ENCODE measurements around the gene RABGAP1L. TPM values are rescaled to one million over a fixed set of nuclear protein-coding genes. Genes with fewer than 3 reads are reported as not detected.

RABGAP1L gene
- polyA plus RNA-seq, 3 donors = 35.2 to 75.3 (median 63.3) TPM

DNA sequence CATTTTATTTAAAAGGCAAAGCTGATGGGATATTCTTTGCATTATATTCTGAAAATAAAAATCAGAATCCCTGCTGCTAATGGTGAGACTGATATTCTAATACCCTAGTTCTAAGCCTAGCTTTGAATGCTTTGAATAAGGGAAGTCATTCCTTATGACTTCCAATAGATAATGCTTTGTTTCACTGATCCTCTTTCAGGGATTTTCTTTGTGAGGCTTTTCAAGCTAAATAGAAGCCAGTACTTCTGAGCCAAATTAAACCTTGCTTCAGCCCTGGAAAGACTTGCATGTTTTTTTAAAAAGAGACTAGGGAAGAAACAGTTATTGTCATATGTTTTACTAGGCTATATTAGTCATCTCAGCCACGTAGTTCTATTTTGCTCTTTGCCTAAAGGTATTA, 771.9 kb downstream of the RABGAP1L start:
- Mint-ChIP-seq H3K4me3 (no peak overlapping the region), H3K4me1 (no peaks in the 10 kb centered on the region), H3K36me3 (peaks cover 0 to 5% of the 10 kb centered on the region in 2 donors), H3K27me3 (ENCODE audit: low read depth in 3 of 3) (no peaks in the 10 kb centered on the region), H3K9me3 (peaks cover 0 to 3% (median 0%) of the 10 kb centered on the region in 7 donors), H3K27ac (no peak overlapping the region)
- H3K79me2 ChIP-seq (ENCODE audit: insufficient read depth, low read length) = no peaks in the 10 kb centered on the region
- no peak overlapping the region for H3K4me3 ChIP-seq (replicated peaks in 1 of 3; ENCODE audit: low read depth in 2 of 3, low read length in 3 of 3)
- H3K27ac ChIP-seq (ENCODE audit: low read depth in 1 of 2, low read length in 2 of 2) = no peak overlapping the region
- TF ChIP-seq, protein P1, sequence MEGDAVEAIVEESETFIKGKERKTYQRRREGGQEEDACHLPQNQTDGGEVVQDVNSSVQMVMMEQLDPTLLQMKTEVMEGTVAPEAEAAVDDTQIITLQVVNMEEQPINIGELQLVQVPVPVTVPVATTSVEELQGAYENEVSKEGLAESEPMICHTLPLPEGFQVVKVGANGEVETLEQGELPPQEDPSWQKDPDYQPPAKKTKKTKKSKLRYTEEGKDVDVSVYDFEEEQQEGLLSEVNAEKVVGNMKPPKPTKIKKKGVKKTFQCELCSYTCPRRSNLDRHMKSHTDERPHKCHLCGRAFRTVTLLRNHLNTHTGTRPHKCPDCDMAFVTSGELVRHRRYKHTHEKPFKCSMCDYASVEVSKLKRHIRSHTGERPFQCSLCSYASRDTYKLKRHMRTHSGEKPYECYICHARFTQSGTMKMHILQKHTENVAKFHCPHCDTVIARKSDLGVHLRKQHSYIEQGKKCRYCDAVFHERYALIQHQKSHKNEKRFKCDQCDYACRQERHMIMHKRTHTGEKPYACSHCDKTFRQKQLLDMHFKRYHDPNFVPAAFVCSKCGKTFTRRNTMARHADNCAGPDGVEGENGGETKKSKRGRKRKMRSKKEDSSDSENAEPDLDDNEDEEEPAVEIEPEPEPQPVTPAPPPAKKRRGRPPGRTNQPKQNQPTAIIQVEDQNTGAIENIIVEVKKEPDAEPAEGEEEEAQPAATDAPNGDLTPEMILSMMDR (IDR thresholded peaks at IDR 0.05) = no peak
- no peaks in the 10 kb centered on the region for H4K20me1 ChIP-seq (ENCODE audit: insufficient read depth, low read length)
- no peaks in the 10 kb centered on the region for H3K27me3 ChIP-seq (ENCODE audit: control insufficient read depth in 2 of 2, insufficient read depth in 2 of 2, low read length in 2 of 2)
- no peak for DNase-seq
- no peak overlapping the region for H2AFZ ChIP-seq (ENCODE audit: insufficient read depth, low read depth, low read length, poor library complexity, severe bottlenecking)
- H3K36me3 ChIP-seq (replicated peaks in 1 of 2; ENCODE audit: control insufficient read depth in 1 of 2, insufficient read depth in 2 of 2, low read length in 2 of 2) = no peaks in the 10 kb centered on the region
- WGBS (ENCODE audit: insufficient coverage) = no CpG with 5 or more reads among the region's 1 CpG
- H3K4me1 ChIP-seq (ENCODE audit: control insufficient read depth in 1 of 2, insufficient read depth in 2 of 2, low read length in 2 of 2) = no peaks in the 10 kb centered on the region
- H3K4me2 ChIP-seq (replicated peaks; ENCODE audit: extremely low read depth, low read length, poor library complexity, severe bottlenecking) = no peak overlapping the region
- H3K9me3 ChIP-seq (replicated peaks in 1 of 2; ENCODE audit: control insufficient read depth in 1 of 2, insufficient read depth in 1 of 2, low read length in 2 of 2) = no peaks in the 10 kb centered on the region
- intact Hi-C loops (cut with micrococcal nuclease) = loop anchor here in 1 of 2 donors (5.0 kb wide), 1 partner anchor 34 kb away; no protein-coding TSS in a partner anchor
- H3K9ac ChIP-seq (ENCODE audit: insufficient read depth, low read length, poor library complexity, severe bottlenecking) = no peak overlapping the region

DNA sequence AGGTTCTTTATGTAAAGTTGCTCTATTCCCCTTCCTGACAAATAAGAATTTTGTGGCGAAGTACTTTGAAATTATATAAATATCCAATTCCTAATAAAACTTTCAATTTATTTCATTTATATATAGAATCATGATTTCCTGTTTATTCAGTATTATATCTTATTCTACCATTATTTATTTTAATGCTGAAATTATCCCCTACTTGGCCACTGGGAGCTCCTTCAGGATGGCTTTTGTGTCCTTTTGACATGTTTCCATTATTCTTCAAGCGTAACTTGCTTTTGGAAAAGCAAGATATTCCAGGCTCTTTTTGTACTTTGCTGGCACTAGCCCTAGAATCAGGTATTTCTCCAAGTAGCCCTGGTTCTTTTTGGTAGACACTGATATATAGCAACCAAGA, 773.3 kb downstream of the RABGAP1L start:
- Mint-ChIP-seq H3K4me1 (no peaks in the 10 kb centered on the region), H3K27ac (no peak overlapping the region)

More for the DNA sequence above, 773.3 kb downstream of the RABGAP1L start:
- H3K27me3 ChIP-seq (ENCODE audit: control insufficient read depth in 2 of 2, insufficient read depth in 2 of 2, low read length in 2 of 2) = no peaks in the 10 kb centered on the region
- no peak overlapping the region for H2AFZ ChIP-seq (ENCODE audit: insufficient read depth, low read depth, low read length, poor library complexity, severe bottlenecking)
- TF ChIP-seq, protein P1 (IDR thresholded peaks at IDR 0.05) = no peak
- intact Hi-C loops (cut with micrococcal nuclease) = loop anchor here in 1 of 2 donors (5.0 kb wide), 1 partner anchor 35 kb away; no protein-coding TSS in a partner anchor
- H3K4me1 ChIP-seq (ENCODE audit: control insufficient read depth in 1 of 2, insufficient read depth in 2 of 2, low read length in 2 of 2) = no peaks in the 10 kb centered on the region
- no peaks in the 10 kb centered on the region for H3K36me3 ChIP-seq (replicated peaks in 1 of 2; ENCODE audit: control insufficient read depth in 1 of 2, insufficient read depth in 2 of 2, low read length in 2 of 2)
- DNase-seq = no peak
- no peaks in the 10 kb centered on the region for H3K9me3 Mint-ChIP-seq
- H4K20me1 ChIP-seq (ENCODE audit: insufficient read depth, low read length) = no peaks in the 10 kb centered on the region
- H3K4me2 ChIP-seq (replicated peaks; ENCODE audit: extremely low read depth, low read length, poor library complexity, severe bottlenecking) = no peak overlapping the region
- H3K9me3 ChIP-seq (replicated peaks in 1 of 2; ENCODE audit: control insufficient read depth in 1 of 2, insufficient read depth in 1 of 2, low read length in 2 of 2) = no peaks in the 10 kb centered on the region
- H3K27ac ChIP-seq (ENCODE audit: low read depth in 1 of 2, low read length in 2 of 2) = no peak overlapping the region
- H3K36me3 Mint-ChIP-seq = peaks cover 0 to 5% of the 10 kb centered on the region in 2 donors
- no peak overlapping the region for H3K4me3 Mint-ChIP-seq
- H3K4me3 ChIP-seq (replicated peaks in 1 of 3; ENCODE audit: low read depth in 2 of 3, low read length in 3 of 3) = no peak overlapping the region
- WGBS (ENCODE audit: insufficient coverage) = 100% methylated on average over 1 of the region's 2 CpGs
- H3K27me3 Mint-ChIP-seq (ENCODE audit: low read depth in 3 of 3) = no peaks in the 10 kb centered on the region
- H3K9ac ChIP-seq (ENCODE audit: insufficient read depth, low read length, poor library complexity, severe bottlenecking) = no peak overlapping the region
- no peaks in the 10 kb centered on the region for H3K79me2 ChIP-seq (ENCODE audit: insufficient read depth, low read length)

Measured in CD14-positive monocyte (primary cell).